ENCODE data around the gene SNX7.

SNX7 gene, protein sequence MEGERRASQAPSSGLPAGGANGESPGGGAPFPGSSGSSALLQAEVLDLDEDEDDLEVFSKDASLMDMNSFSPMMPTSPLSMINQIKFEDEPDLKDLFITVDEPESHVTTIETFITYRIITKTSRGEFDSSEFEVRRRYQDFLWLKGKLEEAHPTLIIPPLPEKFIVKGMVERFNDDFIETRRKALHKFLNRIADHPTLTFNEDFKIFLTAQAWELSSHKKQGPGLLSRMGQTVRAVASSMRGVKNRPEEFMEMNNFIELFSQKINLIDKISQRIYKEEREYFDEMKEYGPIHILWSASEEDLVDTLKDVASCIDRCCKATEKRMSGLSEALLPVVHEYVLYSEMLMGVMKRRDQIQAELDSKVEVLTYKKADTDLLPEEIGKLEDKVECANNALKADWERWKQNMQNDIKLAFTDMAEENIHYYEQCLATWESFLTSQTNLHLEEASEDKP

DNA sequence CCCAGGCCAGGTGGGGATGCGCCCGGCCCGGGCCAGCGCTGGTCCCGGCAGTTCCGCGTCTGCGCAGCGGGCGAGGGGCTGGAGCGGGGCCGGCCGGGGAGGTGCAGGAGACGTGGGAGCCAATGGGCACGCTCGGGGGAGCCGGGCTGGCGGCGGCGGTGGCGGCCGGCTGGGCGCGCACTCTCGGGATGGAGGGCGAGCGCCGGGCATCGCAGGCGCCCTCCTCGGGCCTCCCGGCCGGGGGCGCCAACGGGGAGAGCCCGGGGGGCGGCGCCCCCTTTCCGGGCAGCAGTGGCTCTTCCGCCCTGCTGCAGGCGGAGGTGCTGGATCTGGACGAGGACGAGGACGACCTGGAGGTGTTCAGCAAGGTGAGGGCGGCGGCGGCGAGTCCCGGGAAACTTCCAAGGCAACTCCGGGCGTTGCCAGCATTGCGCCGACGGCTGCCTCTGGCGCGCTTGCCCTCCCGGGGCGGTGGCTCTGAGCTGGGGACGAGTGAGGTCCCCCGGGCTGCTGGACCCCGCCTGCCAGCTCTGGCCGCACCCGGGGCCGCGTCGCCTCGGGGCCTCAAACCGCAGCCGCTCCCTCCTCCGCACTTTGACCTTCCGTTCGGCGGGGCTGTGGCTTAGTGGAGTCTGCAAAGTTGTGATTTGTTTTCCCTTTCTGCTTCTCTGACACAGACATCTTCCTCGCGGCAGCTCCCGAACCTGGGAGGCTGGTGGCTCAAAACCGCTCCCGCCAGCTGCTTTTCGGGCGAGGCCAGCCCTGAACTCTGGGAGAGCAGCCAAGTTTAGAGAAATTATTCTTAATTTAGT lies at the start of gene SNX7:
TSS of gene SNX7 (plus strand) at position 178 of the 812 bp plus-strand sequence. CDS start at position 189, 11 bp downstream.
- peak; percentile 4 for DNase-seq

DNA sequence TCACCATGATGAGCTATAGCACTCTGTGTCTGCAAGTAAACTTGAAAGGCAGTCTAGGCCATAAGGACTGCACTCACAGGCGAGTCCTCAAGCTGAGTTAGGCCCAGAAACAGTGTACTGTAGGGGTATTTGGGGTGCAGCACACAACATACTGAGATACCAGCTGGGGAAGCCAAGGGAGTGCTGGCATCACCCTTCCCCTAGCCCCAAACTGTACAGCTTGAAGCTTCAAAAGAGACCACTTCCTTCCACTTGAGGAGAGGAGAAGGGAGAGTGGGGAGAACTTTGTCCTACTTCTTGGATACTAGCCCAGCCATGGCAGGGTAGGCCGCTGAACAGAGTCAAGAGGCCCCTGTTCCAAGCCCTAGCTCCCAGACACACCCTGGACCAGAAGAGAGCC lies 24.2 kb upstream of the SNX7 start:
- no peak for DNase-seq

DNA sequence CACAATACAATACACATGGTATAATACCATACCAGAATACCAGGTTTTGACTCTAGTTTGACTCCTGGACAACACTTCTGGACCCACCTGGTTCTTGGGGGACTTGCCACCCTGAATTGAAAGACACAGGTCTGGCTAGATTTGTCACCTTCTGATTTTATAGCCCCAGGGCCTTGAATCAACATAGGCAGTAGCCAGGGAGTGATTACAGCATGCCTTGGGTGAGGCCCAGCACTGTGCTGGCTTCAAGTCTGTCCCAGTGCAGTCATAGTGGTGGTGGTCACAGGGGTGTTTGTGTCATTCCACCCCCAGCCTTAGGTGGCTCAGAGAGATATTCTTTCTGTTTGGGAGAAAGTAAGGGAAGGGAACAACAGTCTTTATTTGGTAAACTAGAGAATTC lies 23.3 kb upstream of the SNX7 start:
- no peak for DNase-seq

DNA sequence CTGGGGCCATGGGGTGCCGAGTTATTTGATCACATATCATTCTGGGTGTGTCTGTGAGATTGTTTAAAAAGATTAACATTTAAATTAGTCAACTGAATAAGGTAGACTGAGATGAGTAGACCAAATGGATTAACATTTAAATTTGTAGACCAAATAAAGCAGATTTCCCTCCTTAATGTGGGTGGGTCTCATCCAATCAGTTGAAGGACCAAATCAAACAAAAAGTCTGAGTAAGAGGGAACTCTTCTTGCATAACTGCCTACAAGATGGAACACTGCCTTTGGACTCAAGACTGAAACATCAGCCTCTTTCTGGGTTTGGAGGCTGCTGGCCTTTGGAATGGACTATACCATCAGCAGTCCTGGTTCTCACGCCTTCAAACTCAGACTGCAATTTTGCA lies 17.0 kb upstream of the SNX7 start:
- no peak for DNase-seq

DNA sequence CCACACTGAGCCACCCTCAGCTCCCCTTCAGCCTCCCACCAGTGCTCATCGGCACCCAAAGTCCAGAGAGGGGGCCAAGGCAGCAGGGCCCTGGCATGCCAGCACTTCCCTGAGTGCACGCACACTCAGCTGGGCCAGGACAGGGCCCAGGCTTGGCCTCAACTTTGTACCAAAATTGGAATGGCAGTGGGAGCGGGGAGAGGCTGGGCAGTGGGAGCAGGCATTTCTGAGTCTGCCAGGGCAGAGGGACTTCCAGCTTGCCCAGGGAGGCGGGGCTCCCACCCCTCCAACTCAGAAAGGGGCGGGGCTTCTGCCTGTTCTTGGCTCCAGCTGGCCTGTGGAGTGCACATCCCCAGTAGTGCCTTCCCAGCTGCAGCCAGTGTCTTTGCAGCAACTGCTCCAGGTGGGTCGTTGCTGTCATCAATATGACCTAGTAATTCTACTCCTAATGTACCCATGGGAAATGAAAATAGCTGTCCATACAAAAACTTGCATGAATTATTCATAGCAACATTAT lies 10.3 kb upstream of the SNX7 start:
- DNase-seq, result no peak

DNA sequence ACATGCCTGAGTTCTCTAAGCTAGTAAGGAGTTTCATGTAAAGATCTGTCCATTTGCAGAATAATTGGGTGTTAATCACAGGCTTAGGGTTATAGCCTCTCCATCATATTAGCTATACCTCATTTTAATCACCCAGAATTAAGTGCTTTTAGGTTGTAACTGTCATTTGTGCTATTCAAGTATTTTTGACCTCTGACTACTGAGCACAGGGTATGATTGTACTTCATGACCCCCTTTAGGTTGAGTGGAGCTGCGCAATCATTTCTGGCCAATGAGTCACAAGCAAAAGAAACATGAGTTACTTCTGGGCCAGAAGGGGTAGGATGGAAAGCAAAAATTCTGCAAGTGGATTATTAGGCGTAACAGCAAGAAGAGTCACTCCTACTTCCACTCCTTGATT lies 8.4 kb upstream of the SNX7 start:
- DNase-seq, result no peak

DNA sequence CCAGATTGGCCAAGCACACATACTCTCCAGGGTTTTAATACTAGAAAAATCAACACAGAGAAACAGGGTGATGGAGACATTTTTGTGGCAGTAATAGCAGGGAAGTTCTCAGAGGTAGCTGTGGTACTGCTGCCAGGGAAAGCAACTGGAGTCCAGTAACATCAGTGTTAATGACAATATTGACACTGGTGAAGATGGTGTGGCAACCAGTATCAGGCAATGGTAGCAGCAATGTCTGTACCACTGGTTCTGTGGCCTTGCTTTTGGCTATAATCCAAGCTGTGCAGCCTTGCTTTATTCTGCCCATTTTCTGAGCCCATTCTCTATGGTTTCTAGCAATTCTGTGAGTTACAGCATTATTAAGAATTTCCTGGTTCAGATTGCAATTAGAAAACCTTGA lies 1.6 kb upstream of the SNX7 start:
- DNase-seq, result no peak

DNA sequence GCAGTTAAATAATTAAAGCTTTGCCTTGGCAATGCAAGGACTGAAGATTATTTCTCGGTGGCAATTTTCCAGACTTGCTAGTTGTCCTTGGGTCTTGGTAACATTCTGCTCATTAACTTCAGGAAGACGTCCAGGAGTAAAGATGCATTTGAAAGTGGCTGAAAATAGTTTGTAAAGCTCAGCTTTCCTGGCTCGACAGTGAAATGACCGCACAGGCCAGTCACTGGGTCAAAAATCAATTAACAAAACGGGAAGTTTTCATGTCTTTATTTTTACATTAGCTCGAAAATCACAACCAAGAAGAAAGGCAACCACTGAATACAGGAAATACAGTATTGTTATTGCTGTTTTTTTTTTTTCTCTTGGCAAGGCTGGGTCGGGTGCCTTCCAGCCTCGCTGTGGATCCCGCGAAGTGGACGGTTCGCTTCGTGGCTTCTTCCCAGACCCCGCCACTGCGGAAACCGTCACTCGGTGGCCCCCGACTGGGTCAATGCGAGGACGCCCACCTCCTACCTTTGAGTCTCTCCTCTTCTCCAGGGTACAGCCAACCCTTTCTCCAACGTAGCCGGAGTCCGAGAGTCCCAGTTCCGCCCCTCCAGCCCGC lies 479 bp upstream of the SNX7 start:
- no peak for DNase-seq

DNA sequence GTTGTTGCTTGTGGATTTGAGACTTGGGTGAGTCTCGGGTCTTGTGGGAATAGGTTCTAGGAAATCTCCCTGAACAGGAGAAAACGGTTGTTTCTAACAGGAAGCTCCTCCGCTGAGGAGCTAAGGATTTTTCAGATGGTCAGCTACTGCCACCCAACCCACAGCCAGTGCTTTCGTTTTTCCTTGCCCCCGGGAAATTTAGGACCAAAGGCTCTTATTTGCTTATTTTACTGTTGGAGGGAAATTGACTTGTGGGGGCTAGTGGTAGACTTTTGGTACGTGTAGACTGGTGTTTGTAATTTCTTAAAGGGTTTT lies 792 bp downstream of the SNX7 start:
- no peak for DNase-seq

DNA sequence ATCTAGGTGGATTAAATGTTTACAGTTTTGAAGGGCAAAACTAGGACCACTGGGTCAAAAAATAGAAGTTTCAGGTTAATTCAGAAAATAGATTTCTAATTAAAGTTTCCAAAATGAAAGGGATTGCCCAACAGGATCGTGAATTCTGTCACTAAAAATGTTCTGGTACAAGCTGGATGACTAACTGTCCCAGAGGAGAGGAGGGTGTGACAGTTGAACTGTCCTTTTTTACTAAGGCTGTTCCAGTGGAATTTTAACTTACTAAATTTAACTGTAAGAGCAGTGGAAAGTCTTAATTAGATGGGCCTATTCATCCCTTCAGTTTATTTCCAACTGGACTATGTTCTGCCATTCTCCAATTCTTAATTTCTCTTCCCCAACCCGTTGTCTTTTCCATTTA lies 7.2 kb downstream of the SNX7 start:
- no peak for DNase-seq

DNA sequence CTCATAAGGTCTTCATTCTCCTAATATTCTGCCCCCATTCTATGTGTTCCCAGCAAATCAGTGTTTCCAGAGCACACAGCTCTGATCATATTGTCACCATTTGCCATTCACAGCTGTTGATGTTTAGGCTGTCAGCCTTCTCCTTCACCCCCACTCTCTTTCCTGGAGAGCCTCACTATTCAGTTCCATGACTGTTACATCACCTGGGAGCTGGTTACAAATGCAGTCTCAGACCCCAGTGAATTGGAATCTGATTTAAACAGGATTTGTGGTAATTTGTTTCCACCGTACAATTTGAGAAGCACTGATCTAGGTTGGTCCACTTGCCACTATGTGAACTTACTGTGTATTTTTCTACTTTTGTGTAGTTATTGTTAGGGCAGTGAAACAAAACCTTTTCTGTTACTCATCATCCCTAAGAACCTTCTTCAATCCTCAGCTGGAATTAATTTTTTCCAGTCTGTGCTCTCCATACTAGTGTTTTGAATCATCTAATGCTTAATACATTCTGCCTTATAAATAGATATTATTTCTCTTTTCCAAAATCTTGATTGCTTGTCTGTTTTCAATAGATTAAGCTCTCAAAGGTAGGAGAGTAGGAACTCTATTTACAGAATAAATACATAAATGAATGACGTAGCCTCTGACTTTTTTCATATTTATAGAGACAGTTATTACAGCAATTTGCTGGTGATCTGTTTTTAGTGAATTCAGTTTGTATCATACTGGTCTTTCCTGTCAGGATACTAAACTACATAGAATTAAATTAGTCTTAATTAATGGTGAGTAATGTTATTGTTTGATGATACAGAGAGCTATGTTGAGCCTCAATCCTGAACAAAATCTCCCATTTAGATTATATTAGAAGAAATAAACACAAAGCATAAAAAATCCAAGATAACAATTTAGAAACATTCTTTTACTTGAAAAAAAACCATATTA lies 8.1 kb downstream of the SNX7 start:
- DNase-seq, result no peak

DNA sequence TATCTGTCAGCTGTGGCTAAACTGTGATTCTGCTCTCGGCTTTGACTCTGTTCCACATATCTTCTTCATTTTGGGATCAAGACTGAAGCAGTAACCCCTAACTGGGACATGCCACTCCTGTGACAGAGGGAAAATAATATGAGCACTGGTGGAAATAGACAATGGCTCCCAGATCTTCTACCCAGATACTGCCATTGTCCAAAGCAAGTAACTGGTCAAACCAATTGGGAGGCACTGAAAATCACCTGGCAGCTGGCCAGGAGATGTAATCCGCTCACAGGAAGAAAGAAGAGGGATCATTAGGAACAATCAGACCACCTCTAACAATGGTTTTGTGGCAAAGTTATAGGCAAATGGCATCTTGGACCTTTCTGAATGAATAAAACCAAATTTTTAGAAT lies 10.7 kb downstream of the SNX7 start:
- no peak for DNase-seq

DNA sequence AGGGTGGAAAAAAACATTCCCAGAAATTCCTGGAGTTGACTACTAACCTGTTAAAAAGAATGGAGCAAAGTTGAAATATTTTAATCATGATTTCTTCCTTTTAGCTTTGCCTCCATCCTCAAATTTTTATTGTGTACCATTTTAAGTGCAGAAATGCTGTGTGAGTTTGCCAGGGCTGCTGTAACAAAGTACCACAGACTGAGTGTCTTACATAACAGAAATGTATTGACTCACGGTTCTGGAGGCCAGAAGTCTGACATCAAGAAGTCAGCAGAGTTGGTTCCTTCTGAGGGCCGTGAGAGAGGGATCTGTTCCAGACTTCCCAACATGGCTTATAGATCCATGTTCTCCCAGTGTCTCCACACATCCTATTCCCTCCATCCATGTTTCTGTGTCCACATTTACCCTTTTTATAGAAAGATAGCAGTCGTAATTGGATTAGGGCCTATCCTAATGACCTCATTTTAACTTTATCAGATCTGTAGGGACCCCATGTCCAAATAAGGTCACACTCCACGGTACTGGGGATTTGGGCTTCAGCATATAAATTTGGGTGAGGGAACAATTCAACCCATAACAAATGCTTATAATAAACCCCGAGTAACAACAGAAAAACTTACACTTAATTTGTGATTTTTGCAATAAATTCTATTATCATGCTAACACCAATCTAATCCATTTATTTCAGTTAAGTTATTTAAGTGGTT lies 12.7 kb downstream of the SNX7 start:
- DNase-seq, result no peak

DNA sequence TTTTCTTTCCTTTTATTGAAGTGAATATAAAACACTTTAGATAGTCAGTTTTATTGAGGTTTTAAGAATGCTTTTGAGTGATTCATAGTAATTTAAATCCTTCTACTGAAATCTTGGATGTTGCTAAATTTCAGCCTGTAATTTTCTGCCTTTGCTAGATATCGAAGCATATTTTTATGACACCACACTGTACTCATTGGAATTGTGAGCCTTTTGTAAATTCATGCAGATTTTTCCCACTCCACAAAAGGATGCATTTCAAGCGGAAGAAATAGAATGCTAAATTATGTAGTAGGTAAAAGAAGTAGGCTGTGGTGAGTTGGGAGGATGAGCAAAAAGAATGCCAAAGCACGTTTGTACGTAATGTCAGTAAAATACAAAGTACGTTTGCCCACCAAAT lies 13.8 kb downstream of the SNX7 start:
- DNase-seq, result no peak

DNA sequence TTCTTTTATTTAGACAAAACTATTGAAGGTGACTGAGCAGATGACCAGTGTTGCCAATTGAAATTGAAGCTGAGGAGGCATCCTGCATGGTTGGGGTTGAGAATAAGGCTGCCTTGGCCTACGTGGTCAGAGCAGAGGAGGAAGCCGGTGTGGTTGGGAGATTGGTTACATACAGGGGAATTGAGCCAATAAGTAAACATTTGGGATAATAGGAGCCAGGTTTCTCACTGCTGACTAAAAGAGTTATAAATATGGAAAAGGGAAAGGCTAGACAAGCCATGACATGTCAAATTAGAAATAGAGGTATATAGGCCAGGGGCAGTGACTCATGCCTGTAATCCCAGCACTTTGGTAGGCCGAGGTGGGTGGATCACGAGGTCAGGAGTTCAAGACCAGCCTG lies 15.8 kb downstream of the SNX7 start:
- DNase-seq, result no peak

DNA sequence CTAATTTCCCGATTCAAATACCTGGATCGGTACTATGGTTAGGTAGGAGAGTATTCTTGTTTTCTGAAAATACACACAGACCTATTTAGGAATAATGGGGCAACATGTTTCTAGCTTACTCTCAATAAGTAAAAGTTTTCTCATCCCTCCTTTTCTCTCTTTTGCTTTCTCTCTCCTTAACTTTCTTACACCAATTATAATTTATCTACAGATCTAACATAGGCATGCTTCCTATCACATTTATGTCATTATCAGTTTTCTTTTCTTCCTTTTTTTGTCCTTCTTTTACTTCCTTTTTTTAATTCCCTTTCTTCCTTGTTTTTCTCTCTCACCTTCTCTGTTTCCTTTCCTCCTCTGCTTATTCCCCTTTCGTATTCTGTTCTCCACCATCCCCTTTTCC lies 20.3 kb downstream of the SNX7 start:
- no peak for DNase-seq

DNA sequence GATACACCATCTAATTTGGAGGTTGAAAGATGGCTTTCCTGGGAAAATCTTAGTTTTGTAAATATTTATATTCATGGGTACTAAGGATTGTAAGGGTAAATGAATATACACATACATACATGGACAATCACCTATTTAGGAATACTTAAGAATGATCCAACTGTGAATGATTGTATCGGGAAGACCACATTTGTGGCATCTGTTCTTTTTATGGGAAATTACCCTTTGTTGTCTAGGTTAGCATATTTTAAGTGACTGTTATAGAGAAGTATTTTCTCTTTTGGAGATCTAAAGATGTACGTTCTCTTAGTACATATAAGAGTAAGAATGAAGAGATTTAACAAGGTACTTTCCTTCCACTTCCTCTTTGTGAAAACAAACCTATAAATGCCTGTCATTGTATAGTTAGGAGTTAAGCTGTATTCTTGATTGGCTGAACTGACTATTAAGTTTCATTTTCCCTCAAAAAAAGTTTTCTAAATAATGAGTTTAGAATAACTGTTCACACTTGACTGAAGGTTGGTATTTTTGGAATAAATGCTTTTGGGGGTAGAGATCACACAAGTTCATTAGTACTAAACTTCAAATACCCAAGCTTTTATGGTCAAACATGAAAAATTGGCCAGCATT lies 26.7 kb downstream of the SNX7 start:
- DNase-seq, result no peak

DNA sequence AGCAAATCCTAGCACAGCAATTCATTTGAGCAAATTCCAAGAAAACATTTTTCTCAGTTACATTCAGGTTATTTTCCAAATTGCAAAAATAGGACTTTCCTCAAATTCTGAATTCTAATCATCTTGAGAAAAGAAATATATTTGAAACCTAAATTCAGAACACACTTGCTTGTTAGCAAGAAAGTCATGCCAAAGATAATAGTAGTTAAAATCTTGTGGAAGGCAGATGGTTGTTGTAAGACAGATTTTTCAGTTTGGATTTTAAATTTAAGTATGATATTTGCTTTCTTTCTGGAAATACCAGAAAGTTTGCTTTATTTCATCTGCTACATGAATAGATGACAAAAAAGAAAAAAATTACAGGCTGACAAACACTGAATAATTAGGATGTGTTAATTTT lies 29.1 kb downstream of the SNX7 start:
- no peak for DNase-seq

DNA sequence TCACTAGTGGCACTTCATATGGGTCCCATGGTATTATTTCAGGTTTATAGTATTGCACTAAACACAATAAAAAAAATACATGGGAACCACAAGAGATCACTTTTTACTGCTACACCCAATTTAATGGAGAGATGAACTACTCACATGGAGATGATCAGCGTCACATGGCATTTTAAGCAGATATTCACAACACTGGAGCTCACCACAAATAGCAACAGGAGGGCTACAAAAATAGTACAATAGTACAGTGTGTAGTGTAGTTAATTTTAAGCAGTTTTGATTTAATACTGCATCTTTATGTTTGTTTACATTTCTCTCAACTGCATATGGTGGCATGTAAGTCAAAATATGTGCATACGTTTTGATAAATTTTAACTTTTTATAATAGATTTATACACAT lies 31.0 kb downstream of the SNX7 start:
- no peak for DNase-seq

DNA sequence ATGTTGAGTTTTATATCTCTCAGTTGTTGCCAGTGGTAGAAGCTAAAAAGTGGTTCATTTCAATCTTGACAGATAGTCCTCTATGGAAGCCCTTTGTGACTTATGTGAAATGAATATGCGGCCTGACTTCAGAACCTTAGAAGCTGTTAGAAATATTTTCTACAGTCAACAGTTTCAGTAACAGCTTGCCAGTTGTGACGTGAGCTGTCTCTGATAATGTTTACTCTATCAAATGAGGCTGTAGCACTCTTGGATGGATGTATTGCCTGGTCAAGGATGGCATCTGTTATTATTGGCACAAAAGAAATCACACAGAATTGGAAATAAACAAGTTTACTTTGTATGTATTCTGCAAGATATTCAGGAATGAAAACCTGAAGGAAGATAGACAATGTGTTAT lies 31.9 kb downstream of the SNX7 start:
- DNase-seq, result no peak

DNA sequence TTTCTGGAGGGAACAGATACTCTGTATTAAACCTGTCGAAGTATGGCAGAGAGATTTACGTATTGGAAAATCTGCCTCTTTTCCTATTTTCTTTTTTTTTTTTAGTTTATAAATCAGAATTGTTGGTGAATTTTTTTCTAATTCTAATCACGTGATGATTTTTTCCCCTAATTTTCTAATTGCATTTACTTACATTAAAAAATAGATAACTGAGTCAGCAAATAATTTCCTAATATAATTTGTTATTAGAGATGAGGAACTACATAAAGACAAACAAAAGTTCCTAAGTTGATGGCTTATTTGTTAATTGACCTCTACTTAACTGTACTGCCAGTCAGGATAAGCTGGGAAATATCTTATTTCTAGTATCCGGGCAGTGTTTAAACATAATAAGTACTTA lies 34.6 kb downstream of the SNX7 start:
- DNase-seq, result no peak

DNA sequence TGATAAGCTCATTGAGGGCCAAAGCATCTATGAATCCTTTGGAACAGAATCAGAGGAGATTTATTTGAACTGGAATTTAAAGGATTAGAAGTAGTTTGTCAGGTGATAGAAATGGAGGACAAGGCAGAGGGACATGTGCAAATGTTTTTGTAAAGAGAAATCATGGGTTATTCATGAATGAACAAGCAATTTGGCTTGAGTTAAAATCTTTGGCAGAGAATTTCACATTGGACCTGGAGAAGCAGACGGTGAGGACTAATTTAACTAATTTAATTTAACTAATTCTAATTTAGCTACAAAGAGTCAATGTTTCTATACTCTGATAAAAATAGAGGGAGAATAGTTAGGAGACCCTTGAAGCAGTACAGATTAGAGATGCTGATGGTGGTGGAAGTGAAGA lies 36.3 kb downstream of the SNX7 start:
- DNase-seq, result no peak
